OCI-LY7 (cell line): ENCODE results near the gene ANKFN1. TPM values are rescaled to one million over a fixed set of nuclear protein-coding genes. Genes with fewer than 3 reads are reported as not detected.
A peak's percentile ranks its signal among the peaks of the same experiment; 100 is the strongest.

Source experiments
- BruUV-seq: library from RNA; stranded (reverse); fragments of 400-500 nt; replicated peaks from 2 replicates; lab custom pipeline; 2021; lab: Mats Ljungman, UMichigan
- CTCF ChIA-PET: fragments of 300-600 bp; sonication (Branson Sonifier 250); formaldehyde crosslinking; loops from one replicate; lab custom pipeline; 2022; ENCODE audit warnings: antibody characterized with exemption; ENCODE audit not compliant: unreplicated experiment; lab: Charles Lee
- POLR2A ChIA-PET: fragments of 300-600 bp; sonication (Branson Sonifier 250); formaldehyde crosslinking; loops from one replicate; lab custom pipeline; 2022; ENCODE audit warnings: antibody characterized with exemption; lab: Charles Lee
- DNase-seq: peaks from one replicate; pipeline ENCODE4 v3.0.0-alpha.2; 2015; ENCODE audit warnings: low spot score
- H2AFZ ChIP-seq: fragments of 200-600 bp; sonication (generic), shearing (Covaris generic); 2 replicates; pipeline ENCODE4 v1.6.1; 2014; ENCODE audit warnings: mild to moderate bottlenecking, antibody characterized with exemption, low read length, moderate library complexity
- H3K27ac ChIP-seq: fragments of 200-600 bp; sonication (generic); 2 replicates; pipeline ENCODE4 v1.5.1; 2014; ENCODE audit warnings: mixed run types, low read depth, mild to moderate bottlenecking, moderate library complexity, low read length, inconsistent platforms; ENCODE audit not compliant: poor library complexity, severe bottlenecking
- H3K36me3 ChIP-seq: fragments of 200-600 bp; sonication (generic); 2 replicates; pipeline ENCODE4 v1.6.1; 2014; ENCODE audit warnings: mild to moderate bottlenecking, antibody characterized with exemption, low read length, moderate library complexity, mixed read lengths; ENCODE audit not compliant: insufficient read depth
- H3K4me1 ChIP-seq: fragments of 200-600 bp; sonication (generic); 2 replicates; pipeline ENCODE4 v1.5.1; 2014; ENCODE audit warnings: mild to moderate bottlenecking, low read length; ENCODE audit not compliant: insufficient read depth, poor library complexity, severe bottlenecking
- H3K4me2 ChIP-seq: fragments of 200-600 bp; sonication (generic); 2 replicates; pipeline ENCODE4 v1.6.1; 2014; ENCODE audit warnings: mild to moderate bottlenecking, low read length
- H3K4me3 ChIP-seq: fragments of 200-600 bp; sonication (generic); 2 replicates; pipeline ENCODE4 v1.5.1; 2014; ENCODE audit warnings: mild to moderate bottlenecking, low read depth, low read length; ENCODE audit not compliant: poor library complexity, severe bottlenecking
- H3K79me2 ChIP-seq: fragments of 200-600 bp; sonication (generic); 2 replicates; pipeline ENCODE4 v1.6.1; 2016; ENCODE audit warnings: low read depth, mild to moderate bottlenecking, low read length, moderate library complexity, mixed read lengths; ENCODE audit not compliant: insufficient read depth
- H3K9me2 ChIP-seq: fragments of 200-600 bp; sonication (generic); 2 replicates; pipeline ENCODE4 v1.6.1; 2016; ENCODE audit warnings: mild to moderate bottlenecking, low read length, mixed read lengths; ENCODE audit not compliant: insufficient read depth
- H3K9me3 ChIP-seq: fragments of 200-600 bp; sonication (generic); 2 replicates; pipeline ENCODE4 v1.6.1; 2014; ENCODE audit warnings: mild to moderate bottlenecking, mixed run types, low read length, mixed read lengths
- H4K20me1 ChIP-seq: fragments of 200-600 bp; sonication (generic); 2 replicates; pipeline ENCODE4 v1.6.1; 2014; ENCODE audit warnings: mild to moderate bottlenecking, antibody characterized with exemption, low read length, moderate library complexity, mixed read lengths; ENCODE audit not compliant: insufficient read depth
- CTCF ChIP-seq: fragments of 200-600 bp; sonication (generic); conservative IDR thresholded peaks from 2 replicates; pipeline ENCODE4 v1.5.1; 2014; ENCODE audit warnings: mild to moderate bottlenecking, antibody characterized with exemption, low read length, moderate library complexity, mixed read lengths
- EZH2phosphoT487 ChIP-seq: fragments of 200-600 bp; sonication (generic); IDR thresholded peaks from 2 replicates; pipeline ENCODE4 v1.6.1; 2018; ENCODE audit warnings: low read depth, borderline replicate concordance, mild to moderate bottlenecking, mixed run types, antibody characterized with exemption, low read length, moderate library complexity, mixed read lengths
- intact Hi-C: fragments of 100-400 bp; cut with micrococcal nuclease; formaldehyde crosslinking; loops from one replicate; pipeline ENCODE4 v1.10.0; 2022; ENCODE audit not compliant: unreplicated experiment
- total RNA-seq, 2 experiments: library from RNA; depleted of rRNA in 1 of 2; stranded (reverse); fragments of >200 nt in 1 of 2; shearing (Covaris generic) in 1 of 2; gene quantifications; 2 replicates each; pipeline ENCODE4 v1.2.3, GENCODE V29; 2014 to 2022

The ANKFN1 gene
- total RNA-seq, 2 experiments from 2014 or later = 0.67 TPM; not detected in 1

- TF ChIP-seq CTCF (no peak), EZH2phosphoT487 (no peak)
Observed at GRCh38 chr17:56497132-56497531, 343.9 kb downstream of the ANKFN1 start.

GRCh38 chr17:56499799-56500388 lies 346.6 kb downstream of the ANKFN1 start:
- Histone ChIP-seq H3K79me2 (no peaks in the 10 kb centered on the region), H3K9me3 (no peaks in the 10 kb centered on the region), H3K27ac (no peak overlapping the region), H3K36me3 (no peaks in the 10 kb centered on the region), H3K9me2 (no peaks in the 10 kb centered on the region), H3K4me3 (no peak overlapping the region), H2AFZ (no peak overlapping the region), H3K4me2 (no peak overlapping the region), H4K20me1 (no peaks in the 10 kb centered on the region), H3K4me1 (no peaks in the 10 kb centered on the region)
- POLR2A ChIA-PET = interaction anchor here (1.1 kb wide), 1 partner anchor 134 kb away, joined by 3 read pairs; no protein-coding TSS in a partner anchor
- intact Hi-C loops = no loop called here
- TF ChIP-seq CTCF = peak; percentile 77
- TF ChIP-seq EZH2phosphoT487 = no peak
- BruUV-seq = no TSS peak
- DNase-seq = peak; percentile 13
- CTCF ChIA-PET = interaction anchor here (1.0 kb wide), 1 partner anchor 216 kb away, joined by 3 read pairs; no protein-coding TSS in a partner anchor

More at GRCh38 chr17:56497132-56497531, 343.9 kb downstream of the ANKFN1 start:
- Histone ChIP-seq H3K36me3 (no peaks in the 10 kb centered on the region), H4K20me1 (no peaks in the 10 kb centered on the region), H3K9me2 (no peaks in the 10 kb centered on the region), H3K79me2 (no peaks in the 10 kb centered on the region), H3K27ac (no peak overlapping the region), H3K4me2 (no peak overlapping the region), H3K4me1 (no peaks in the 10 kb centered on the region), H3K9me3 (no peaks in the 10 kb centered on the region), H3K4me3 (no peak overlapping the region), H2AFZ (no peak overlapping the region)
- no peak for DNase-seq
- intact Hi-C loops = no loop called here
- ChIA-PET CTCF (no interaction called here), POLR2A (no interaction called here)
- no TSS peak for BruUV-seq

- no peaks in the 10 kb centered on the region for H3K79me2 ChIP-seq
- no peak overlapping the region for H2AFZ ChIP-seq
- ChIA-PET POLR2A (interaction anchor here (0.6 to 0.9 kb wide), 2 partner anchors 10 to 54 kb away, joined by 3 read pairs; no protein-coding TSS in a partner anchor), CTCF (no interaction called here)
- intact Hi-C loops = no loop called here
- H3K4me1 ChIP-seq = no peaks in the 10 kb centered on the region
- no peak for DNase-seq
- no peaks in the 10 kb centered on the region for H4K20me1 ChIP-seq
- H3K4me2 ChIP-seq = no peak overlapping the region
- no peak overlapping the region for H3K27ac ChIP-seq
- H3K36me3 ChIP-seq = no peaks in the 10 kb centered on the region
- TF ChIP-seq CTCF (no peak), EZH2phosphoT487 (no peak)
- H3K4me3 ChIP-seq = no peak overlapping the region
- H3K9me2 ChIP-seq = no peaks in the 10 kb centered on the region
- BruUV-seq = no TSS peak
- no peaks in the 10 kb centered on the region for H3K9me3 ChIP-seq
Observed at GRCh38 chr17:56502120-56502654, 348.9 kb downstream of the ANKFN1 start.
